Stimulated activated naive CD4-positive, alpha-beta T cell (primary cell): Measurements from ENCODE around the gene SCFD2.
"Not testable (repeated sequence)": the region's sequence is repeated elsewhere in the genome, so short reads cannot be mapped to it uniquely, and the experiment has no call there.

Source experiments
- DNase-seq, 6 experiments: peaks; one replicate each; lab custom pipeline; 2025; lab: John Stamatoyannopoulos, UW

SCFD2 gene

DNA sequence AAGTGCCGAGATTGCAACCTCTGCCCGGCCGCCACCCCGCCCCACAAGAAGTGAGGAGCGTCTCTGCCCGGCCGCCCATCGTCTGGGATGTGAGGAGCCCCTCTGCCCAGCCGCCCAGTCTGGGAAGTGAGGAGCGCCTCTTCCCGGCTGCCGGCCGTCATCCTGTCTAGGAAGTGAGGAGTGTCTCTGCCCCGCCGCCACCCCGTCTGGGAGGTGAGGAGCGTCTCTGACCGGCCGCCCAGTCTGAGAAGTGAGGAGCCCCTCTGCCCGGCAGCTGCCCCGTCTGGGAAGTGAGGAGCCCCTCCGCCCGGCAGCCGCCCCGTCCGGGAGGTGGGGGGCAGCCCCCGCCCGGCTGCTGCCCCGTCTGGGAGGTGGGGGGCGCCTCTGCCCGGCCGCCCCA, 226.6 kb downstream of the SCFD2 start:
- not testable (repeated sequence) for DNase-seq

DNA sequence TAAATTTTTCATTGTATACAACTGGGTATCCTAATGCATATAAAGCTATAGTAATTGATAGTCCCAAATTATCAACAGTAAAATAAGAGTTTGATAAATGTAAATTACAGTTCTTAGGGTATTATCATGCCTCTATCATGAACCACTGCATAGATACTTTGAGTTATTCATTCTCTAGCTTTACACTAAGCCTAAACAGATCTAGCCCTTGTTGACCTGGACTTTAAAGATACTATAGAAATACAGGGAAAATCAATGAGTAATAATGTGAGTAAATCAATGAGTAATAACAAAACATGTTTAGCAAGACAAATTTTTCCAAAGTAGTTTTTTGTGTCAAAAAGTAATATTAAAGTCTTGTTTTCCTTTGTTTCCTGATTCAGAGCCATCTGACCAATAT, 228.4 kb downstream of the SCFD2 start:
- no peak for DNase-seq

DNA sequence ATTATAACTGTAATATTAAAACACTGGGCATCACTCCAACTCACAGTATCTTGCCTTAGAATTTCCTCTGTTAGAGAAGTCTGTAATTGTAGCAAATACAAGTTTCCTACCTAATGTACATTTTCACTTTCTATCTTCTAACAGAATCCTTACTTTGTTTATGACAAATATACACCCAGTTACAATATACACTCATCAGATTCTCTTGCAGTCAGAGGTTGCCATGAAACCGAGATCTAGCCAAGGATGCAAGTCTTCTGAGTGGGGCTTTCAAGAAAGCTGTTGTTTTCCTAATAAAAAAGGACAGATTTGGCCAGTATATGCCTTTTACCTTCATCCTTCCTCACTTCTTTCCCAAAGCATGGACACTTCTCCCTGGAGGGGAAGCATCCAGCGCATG, 228.9 kb downstream of the SCFD2 start:
- no peak for DNase-seq

DNA sequence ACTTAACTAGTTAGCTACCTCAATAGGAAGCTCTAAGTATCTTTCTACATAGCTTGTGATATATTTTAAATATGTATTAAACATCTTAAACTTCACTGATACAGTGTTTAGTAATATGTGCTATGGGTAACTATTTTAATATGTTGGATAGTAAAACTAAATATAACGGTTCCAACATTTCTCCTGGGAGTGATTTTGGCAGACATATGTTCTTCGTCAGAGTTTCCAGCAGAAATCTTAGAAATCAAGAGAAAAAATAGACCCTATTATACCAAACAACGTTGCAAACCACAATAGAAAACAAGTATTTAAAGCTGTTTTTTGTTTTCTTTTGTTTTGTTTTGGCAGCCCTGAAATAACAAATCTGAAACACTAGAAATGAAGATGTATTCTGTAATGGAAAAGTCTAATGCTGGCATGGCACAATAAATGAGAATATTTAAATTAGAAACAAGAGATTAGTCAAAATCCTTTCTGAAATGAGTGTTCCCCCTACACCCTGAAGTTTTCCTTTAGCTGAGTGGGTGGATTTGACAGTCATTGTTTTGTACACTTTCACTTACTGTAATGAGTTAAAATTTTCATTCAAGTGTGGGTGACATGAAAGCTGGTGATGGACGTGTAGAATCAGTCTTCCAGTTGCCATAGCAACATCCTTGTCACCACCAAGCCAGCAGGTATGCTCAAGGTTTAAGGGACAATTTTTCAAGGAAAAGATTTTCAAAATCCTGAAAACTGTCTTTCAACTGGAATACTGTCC, 233.5 kb downstream of the SCFD2 start:
- no peak for DNase-seq

DNA sequence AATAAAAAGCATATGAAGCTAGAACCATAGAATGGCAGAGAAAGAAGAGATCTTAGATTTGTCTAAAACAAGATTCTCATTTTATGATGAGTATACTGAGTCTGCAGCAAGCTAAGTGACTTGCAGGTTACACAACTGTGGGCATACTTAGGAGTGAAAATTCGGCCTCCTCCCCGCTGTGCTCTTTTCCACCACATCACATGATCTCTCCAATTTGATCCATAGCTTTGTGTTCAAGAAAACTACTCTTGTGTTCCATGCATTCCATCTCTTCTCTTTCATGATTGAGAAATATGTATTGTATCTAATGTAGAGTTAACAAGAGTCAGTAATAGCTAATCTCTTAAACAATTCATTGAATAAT, 234.3 kb downstream of the SCFD2 start:
- DNase-seq: no peak

DNA sequence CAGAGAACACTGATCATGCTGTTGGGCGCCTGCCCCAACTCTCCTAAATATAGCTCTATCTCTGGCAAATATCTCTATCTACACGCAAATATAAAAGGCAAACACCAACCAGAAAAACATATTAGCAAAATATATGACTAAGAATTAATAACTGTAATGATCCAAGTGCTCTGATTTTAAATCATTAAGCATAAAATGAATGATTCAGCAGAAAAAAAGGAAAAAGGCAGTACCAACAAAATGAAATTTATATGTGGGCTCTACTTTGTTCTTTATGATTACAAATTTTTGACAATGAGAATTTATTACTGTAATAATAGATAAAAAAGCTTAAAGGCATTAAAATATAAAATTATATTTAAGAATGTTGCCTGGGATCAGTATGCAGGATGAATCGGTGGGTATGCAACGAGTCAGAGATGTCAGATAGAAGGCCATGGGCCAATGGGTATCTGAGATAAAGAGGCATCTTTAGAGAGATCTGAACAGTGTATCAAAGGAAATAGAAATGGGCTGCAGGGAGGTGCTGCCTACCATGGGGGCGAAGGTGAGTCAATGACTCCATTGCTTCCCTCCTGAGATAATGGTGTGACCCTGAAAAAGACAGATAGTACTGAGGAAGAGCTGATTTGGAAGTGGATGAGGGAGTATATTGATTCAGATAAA, 234.8 kb downstream of the SCFD2 start:
- no peak for DNase-seq

DNA sequence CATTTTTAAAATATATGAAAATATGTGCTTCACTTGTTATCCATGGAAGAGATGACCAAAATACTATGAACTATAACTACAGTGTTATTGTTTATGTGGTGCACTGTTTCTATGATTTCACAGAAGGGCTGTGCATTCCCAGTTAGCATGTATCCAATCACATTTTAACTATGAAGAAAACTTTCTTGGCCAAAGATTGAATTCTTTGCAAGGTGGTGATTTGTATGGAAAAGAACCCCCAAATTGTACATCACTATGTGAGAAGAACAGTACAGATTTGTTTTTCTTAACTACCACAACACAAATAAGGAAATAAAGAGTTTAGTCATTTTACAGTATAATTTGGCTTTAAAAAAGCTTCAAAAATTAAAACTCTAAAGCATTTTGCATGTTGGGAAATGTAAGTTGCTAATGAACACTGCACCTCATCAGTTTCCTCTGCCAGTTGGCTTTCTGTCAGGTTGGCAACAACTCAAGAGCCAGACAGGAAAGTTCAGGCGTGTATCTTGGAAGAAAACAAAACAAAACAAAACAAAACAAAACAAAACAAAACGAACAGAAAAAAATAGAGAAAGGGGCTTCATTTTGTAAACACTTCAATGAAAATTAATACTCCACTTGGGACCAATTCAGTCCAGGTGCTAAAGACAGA, 237.0 kb downstream of the SCFD2 start:
- DNase-seq: no peak

DNA sequence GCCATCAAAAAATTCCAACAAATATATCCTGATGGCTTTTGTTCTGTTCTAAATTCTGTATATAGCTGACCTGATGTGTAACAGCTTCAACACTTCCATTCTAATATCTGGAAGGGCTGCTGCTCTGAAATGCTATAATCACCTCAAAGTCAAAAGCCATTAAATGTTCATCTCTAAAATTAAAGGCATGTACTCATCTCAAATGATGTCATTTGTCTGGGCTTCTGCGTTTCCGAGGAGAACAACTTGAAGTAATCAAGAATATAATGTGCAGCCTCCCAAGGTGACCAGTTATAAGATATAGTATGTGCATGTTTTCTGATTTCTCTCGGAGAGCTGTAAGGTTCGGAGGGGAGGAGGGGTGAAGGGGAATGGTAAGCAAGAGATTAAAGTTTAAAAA, 237.6 kb downstream of the SCFD2 start:
- no peak for DNase-seq

DNA sequence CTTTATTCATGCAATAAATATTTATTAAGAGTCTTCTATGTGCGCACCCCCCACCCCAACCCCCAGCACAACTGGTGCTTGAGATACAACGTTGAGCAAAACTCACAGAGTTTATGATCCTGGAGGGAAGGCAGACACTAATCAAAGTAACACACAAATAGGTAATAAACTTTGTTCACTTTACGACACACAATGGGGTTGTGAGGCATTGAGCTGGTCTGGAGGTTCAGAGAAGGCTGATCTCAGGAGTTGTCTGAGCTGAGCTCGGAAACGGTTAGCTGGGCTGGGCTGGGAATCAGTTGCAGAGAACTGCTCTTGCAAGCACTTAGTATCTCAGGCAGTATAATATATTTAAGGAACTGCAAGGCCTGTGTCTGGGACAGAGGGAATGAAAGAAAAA, 238.5 kb downstream of the SCFD2 start:
- no peak for DNase-seq

DNA sequence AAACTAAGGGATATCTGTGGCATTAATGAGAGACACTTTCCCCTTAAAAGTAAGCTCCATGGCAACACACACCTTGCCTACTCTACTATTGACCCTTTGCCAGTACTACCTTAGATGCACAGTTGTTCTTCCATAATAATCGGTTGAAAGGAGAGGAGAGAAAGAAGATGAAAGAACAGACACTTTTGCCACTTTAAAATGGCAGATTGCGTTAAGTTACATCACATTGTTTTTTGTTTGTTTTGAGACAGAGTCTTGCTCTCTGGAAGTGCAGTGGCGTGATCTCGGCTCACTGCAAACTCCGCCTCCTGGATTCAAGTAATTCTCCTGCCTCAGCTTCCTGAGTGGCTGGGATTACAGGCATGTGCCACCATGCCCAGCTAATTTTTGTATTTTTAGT, 239.8 kb downstream of the SCFD2 start:
- DNase-seq: no peak

DNA sequence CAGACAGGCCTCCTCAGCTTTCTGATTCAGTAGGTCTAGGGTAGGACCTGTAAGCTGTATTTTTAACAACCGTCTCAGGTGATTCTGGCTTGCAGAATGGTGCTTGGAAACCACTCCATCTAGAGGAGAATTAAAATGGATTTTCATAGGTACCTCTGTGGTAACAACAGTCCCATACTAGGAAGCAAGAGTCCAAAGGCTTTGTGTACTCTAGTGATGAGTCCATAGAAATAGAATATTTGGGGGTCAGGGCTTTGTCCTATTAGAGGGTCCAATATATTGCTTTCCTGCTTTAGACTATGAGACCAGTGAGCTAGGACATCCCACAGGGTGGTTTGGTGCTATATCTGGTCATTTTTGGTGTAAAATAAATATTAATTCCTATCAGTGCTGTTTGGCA, 242.0 kb downstream of the SCFD2 start:
- DNase-seq: no peak

DNA sequence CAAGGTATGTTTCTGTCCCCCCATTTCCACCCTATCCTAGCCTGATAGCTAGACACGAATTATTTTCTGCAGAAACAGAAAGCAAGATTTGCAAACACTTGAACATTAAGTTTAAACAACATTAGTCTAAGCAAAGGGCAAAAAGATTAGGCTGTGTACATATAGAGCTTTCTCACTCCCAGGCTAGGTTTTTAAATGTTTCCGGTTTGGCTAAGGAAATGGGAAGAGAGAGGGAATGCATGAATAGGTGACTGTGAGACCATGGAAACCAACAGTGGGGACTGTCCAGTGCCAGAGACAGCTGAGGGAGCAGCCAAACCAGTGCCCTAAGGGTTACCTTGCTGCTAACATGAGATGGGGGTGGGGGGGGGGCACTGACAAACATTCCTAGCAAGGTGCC, 242.7 kb downstream of the SCFD2 start:
- DNase-seq: no peak

DNA sequence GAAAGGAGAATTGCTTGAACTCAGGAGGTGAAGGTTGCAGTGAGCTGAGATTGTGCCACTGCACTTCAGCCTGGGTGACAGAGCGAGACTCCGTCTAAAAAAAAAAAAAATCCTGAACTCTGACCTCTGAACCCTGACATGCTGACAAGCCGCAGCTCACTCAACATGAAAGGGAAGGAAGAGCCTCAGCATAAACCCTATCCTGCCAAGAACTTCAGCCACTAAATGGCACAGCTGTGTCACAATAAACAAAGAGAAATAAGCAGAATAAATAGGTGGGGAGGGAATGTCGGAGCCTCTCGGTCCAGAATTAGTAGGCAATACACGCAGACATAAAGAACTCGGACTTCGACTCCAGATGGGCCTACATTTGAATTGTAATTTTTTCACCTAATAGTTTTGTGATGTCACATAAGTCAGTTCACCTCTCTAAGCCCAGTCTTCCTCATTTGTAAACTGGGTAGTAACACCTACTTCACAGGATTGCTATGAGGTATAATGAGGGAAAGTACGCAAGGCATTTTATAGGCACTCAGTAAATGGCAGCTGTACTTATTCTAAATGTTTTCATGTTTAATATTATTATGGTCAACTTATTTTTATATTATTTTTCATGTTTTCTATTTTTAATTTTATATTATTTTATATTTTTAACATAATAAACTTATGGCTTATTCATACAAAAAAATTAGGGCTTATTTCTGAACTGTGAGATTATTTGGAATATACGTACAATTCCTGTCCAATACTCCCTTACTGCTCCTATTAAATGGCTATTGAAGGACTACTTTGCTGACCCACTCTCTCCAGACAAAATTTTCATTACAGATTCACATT, 243.4 kb downstream of the SCFD2 start:
- DNase-seq: no peak

DNA sequence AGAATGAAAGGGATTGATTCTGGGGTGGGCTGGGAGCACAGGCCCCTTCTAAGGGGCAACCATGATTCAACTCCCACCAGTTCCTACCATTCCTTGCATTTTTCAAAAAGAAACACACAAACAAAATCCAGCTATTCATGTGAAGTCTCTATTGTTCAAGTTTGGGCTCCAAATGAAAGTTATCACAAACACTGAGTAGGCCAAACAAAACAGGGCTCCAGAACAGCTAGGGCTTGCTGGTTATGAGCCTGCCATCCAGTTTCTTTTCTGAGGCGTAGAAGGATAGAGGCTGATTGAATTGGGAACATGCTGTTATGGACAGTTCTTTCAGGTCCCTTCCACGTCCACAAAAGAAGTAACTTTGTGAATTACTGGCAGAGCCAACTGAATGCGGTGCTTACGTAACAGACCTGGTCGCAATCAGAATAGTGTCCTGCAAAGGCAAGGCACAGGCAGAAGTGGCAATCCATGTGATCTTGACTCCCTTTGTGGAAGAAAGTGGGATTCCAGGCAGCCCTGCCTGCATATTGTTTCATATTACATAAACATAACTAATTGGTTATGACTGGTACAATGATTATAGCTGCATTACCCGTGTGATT, 244.5 kb downstream of the SCFD2 start:
- no peak for DNase-seq

DNA sequence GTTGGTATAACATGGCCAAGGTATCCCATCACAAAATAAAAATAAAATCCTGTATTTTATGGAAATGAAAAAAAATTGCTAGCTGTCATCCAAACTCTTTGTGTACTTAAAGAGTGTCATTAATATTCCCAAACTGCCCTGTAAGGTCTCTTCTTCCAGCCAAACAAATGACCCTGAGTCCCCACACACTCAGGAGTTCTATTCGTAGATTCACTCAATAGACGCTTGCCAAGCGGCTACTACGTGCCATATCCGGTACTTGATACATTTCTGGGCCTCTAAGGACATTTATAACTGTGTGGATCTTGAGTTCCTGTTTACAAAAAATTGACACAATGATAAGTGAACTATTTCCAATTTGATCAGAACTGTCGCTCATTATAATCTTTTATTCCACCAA, 245.1 kb downstream of the SCFD2 start:
- no peak for DNase-seq

DNA sequence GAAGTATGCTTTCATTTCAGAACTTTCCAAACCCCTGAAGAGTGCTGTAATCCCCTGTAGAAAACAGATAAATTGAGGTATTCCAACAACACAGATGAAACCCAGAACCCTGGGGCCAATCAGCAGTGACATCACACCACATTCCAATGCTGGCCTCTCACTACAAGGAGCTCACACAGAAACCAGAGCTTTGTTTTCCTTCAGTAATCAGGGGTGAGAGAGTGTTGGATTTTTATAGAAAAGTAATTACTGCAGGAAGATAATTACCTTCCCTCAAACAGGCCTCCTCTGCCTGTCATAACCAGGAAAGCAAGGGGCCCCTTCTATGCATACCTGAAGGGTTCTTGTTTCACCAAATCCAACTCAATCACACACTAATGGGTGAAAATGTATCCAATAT, 246.2 kb downstream of the SCFD2 start:
- no peak for DNase-seq

DNA sequence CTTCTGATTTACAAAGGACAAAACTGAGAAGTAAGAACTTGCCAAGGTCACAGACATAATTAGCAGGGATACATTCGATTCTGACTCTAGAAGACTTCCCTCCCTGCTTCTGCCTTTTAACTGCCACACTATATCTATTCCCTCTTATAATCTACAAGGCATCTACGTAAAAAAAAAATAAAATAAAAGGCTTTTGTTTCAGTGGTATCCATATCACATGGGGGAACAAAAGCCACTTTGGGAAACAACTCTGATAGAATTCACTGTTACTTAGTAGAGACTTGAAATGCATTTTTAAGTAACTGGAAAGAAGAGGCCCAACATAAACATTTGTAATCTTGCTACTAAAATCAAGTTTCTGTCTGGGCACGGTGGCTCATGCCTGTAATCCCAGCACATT, 247.2 kb downstream of the SCFD2 start:
- no peak for DNase-seq

DNA sequence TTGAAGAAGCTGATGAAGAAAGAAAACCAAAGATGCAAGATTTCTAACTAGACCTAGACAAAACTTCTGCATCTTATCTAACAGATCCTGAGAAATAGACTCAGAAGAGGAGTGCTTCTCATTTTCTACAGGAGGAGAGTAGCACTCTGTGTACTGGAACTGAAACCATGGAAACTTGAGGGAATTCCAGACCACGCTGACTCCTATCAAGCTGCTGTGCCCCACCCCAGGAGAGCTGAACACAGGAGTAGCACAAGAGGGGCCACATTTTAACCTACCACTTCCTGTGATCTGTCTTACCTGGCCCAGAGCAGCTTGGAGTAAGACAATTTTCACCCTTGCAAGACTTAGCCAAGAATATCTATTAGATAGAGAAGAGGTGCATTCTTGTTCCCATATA, 248.9 kb downstream of the SCFD2 start:
- DNase-seq: no peak

DNA sequence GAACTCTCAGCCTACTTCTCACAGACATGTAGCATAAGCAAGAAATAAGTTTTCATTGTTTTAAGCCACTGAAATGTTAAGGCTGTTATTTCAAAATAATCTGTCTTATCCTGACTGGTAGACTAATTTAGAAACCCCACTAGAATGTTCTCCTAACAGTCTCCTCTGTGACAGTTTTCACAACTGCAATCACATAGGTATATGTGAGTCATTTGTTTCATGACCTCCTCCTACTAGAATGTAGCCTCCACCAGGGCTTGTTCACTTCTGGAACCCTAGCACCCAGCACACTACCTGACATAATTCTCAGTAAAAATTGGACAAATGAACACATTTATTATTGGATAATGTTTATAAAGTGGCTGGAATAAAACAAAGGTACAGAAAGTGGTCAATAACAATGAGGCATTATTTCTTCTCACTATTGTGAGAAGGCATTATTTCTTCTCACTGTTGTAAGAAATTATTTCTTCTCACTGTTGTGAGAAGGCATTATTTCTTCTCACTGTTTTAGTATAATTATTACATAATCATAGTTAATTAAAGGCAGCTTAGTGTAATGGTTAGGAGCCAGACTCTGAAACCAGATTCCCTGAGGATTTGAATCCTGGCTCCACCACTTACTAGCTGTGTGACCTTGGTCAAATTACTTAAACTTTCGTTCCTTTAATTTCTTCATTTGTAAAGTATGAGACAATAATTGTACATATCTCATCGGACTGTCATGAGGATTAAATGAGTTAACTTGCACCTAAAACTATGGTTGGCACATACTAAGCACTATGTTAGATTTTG, 252.2 kb downstream of the SCFD2 start:
- no peak for DNase-seq

DNA sequence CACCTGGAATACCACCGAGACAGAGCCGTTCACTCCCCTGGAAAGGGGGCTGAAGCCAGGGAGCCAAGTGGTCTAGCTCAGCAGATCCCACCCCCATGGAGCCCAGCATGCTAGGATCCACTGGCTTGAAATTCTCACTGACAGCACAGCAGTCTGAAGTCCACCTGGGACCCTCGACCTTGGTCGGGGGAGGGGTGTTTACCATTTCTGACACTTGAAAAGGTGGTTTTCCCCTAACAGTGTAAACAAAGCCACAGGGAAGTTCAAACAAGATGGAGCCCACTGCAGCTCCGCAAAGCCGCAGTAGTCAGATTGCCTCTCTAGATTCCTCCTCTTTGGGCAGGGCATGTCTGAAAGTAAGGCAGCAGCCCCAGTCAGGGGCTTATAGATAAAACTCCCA, 260.5 kb downstream of the SCFD2 start:
- no peak for DNase-seq

DNA sequence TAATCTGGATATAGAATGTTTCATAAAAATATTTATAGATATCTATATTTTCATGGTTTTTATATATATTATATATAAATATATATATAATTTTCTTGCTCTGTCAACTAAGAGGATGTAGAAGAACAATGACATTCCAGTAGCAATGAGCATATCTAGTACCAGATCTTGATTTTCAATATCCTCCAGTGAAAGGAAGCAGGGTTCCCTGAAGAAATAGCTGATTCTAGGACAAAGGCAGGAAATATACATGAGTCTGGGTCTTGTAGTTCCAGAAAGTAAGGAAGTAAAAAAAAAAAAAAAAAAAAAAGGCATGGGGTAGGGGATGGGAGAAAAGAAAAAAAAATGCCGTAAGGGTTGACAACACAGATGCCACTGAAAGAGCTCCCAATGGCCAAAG, 262.4 kb downstream of the SCFD2 start:
- no peak for DNase-seq
